Measurements from ENCODE around the gene RSBN1. TPM values are rescaled to one million over a fixed set of nuclear protein-coding genes. Genes with fewer than 3 reads are reported as not detected.

Gene RSBN1
- total and polyA plus RNA-seq, 2 experiments from 2014 or later: 7.5 to 8.7 TPM

DNA sequence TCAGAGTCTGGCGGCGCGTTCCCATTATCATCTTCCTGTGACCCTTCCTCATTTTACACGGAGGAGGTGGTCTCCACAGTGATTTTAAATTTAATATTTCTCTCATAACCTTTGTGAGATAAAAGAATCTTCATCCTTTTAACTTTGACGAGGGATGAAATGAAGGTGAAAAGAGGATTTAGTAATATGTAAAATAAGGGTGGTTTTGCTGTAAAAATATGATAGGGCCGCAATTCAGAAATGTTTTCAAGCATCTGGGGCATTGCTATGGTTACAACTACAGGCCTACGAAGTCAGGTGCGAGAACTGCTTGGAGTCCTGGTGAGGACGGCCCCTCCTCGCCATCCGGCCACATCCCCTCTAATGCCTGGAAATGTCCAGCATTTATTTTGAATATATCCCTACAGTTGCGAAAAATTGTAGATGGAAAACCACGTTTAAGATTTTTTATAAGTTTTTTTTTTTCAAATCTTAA is 422 bp upstream of the RSBN1 start:
- in situ Hi-C loops (cut with MboI): no loop called here
- peaks cover 27% of the 10 kb centered on the region for H3K4me1 ChIP-seq (ENCODE audit: insufficient read depth)
- peak overlapping the region; percentile 97 for H2AFZ ChIP-seq
- TF ChIP-seq EZH2phosphoT487 (IDR thresholded peaks at IDR 0.05; ENCODE audit: insufficient read depth, low read depth) (no peak), EZH2 (IDR thresholded peaks at IDR 0.05; ENCODE audit: insufficient read depth, poor library complexity, severe bottlenecking) (no peak)
- H3K79me2 ChIP-seq (ENCODE audit: insufficient read depth): peaks cover 42% of the 10 kb centered on the region
- 26 to 34% methylated on average over 13 of the region's 13 CpGs for WGBS, 2 experiments (ENCODE audit: low coverage in 1 of 2, low lambda C conversion rate in 2 of 2, missing lambda C conversion rate in 2 of 2)
- no peaks in the 10 kb centered on the region; the same call in 1 of the 2 replicates for H4K20me1 ChIP-seq (ENCODE audit: insufficient read depth)
- H3K4me2 ChIP-seq (ENCODE audit: unreplicated experiment): peak overlapping the region; percentile 93
- H3K27me3 ChIP-seq (replicated peaks; ENCODE audit: insufficient read depth): no peaks in the 10 kb centered on the region
- peak overlapping the region; percentile 99 for H3K4me3 ChIP-seq
- H3K9me3 ChIP-seq (ENCODE audit: low read depth): no peaks in the 10 kb centered on the region
- DNase-seq: peak; percentile 25
- no peaks in the 10 kb centered on the region for H3K36me3 ChIP-seq (ENCODE audit: low read depth)
- peak overlapping the region; percentile 86 for H3K9ac ChIP-seq
- H3F3A ChIP-seq (ENCODE audit: insufficient read depth): peaks cover 32% of the 10 kb centered on the region
- H3K9me2 ChIP-seq (ENCODE audit: insufficient read depth): no peaks in the 10 kb centered on the region
- H3K27ac ChIP-seq: peak overlapping the region; percentile 87

DNA sequence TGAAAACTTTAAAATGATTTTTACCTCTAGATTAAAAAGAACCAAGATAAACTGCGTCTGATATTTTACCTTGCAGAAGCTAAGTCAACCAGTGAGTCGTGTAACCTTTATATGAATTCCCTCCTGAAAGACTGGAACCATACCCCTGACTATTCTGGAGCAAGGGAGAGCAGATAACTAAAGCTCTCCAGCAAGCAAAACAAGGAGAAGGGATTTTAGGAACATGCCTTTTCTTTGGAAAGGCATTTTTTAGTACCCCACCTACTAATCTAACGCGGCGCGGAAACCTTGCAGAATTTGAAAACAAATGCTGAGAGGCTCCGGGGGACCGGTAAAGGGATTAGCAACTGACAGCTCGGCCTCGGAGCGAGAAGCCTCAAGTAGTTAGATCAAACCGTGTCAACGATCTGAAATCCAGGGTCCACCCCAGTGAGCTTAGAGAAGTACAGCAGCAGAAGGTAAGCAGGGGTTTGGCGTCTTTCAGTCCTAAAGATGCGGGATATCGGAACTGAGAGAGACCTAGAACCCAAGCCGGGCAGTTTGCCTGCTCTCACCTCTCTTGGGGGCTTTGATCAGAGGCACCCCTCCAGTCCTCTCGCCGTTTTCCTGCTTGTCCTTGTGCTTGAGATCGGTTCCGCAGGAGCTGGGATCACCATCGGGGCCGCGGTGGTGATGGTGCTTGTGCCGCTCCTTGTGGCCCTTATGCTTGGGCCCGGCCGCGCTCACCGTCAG is 954 bp downstream of the RSBN1 start:
- H3K9me2 ChIP-seq (ENCODE audit: insufficient read depth): no peaks in the 10 kb centered on the region
- TF ChIP-seq EZH2phosphoT487 (IDR thresholded peaks at IDR 0.05; ENCODE audit: insufficient read depth, low read depth) (no peak), EZH2 (IDR thresholded peaks at IDR 0.05; ENCODE audit: insufficient read depth, poor library complexity, severe bottlenecking) (no peak)
- H3F3A ChIP-seq (ENCODE audit: insufficient read depth): peaks cover 32% of the 10 kb centered on the region
- peak; percentile 60 for DNase-seq
- peak overlapping the region; percentile 87 for H2AFZ ChIP-seq
- peak overlapping the region; percentile 94 for H3K9ac ChIP-seq
- no peaks in the 10 kb centered on the region for H3K9me3 ChIP-seq (ENCODE audit: low read depth)
- H3K27ac ChIP-seq: peak overlapping the region; percentile 78
- in situ Hi-C loops (cut with MboI): no loop called here
- H4K20me1 ChIP-seq (ENCODE audit: insufficient read depth): no peaks in the 10 kb centered on the region; the same call in 1 of the 2 replicates
- peaks cover 56% of the 10 kb centered on the region for H3K79me2 ChIP-seq (ENCODE audit: insufficient read depth)
- 1 to 2% methylated on average over 29 of the region's 29 CpGs for WGBS, 2 experiments (ENCODE audit: low coverage in 1 of 2, low lambda C conversion rate in 2 of 2, missing lambda C conversion rate in 2 of 2)
- H3K4me1 ChIP-seq (ENCODE audit: insufficient read depth): peaks cover 27% of the 10 kb centered on the region
- H3K4me3 ChIP-seq: peak overlapping the region; percentile 99
- no peaks in the 10 kb centered on the region for H3K36me3 ChIP-seq (ENCODE audit: low read depth)
- no peaks in the 10 kb centered on the region for H3K27me3 ChIP-seq (replicated peaks; ENCODE audit: insufficient read depth)
- H3K4me2 ChIP-seq (ENCODE audit: unreplicated experiment): peak overlapping the region; percentile 99

DNA sequence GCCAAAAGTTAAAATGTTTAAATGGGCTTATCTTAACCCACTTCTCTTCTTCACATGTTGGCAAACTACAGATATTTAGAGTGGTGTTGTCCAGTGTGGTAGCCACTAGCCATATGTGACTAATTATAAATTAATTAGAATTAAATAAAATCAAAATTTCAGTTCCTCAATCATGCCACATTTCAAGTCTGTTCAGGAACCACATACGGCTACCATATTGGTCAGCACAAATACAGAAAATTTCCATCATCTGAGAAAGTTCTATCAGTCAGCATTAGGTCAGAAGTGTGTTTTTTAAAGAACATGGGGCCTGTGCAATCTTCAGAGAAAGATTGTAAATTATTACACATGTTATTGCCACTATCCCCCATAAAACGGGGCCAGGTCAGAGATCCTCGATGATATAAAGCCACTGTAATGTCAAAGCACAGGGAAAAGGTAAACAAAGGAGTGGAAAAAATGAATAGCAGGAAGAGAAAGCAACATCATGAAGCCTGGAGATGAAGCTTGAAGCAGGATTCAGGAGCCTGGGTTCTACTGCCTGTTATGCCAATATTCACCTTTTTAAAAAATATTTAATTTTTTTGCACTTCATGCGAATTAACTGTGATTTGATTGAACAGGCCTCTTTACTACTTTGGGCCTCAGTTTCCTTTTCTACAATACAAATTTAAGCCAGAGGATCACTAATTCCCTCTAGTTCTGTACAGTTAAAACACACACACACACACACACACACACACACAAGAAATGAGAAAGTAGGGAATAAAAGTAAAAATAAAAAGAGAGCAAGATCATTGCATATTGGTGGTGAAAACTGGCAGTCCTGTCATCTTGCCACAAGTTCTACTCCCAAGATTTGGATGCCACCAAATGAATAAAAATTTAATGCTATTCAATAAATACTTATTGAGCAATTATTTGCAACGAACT is 2.3 kb downstream of the RSBN1 start:
- Histone ChIP-seq H3K4me1 (ENCODE audit: insufficient read depth) (peaks cover 29% of the 10 kb centered on the region), H3K9me3 (ENCODE audit: low read depth) (no peaks in the 10 kb centered on the region), H3F3A (ENCODE audit: insufficient read depth) (peaks cover 38% of the 10 kb centered on the region), H3K27me3 (replicated peaks; ENCODE audit: insufficient read depth) (no peaks in the 10 kb centered on the region), H3K36me3 (ENCODE audit: low read depth) (peaks cover 3% of the 10 kb centered on the region; the same call in 1 of the 2 replicates), H3K79me2 (ENCODE audit: insufficient read depth) (peaks cover 70% of the 10 kb centered on the region), H4K20me1 (ENCODE audit: insufficient read depth) (no peaks in the 10 kb centered on the region; the same call in 1 of the 2 replicates), H3K27ac (peak overlapping the region; percentile 78), H2AFZ (no peak overlapping the region), H3K9me2 (ENCODE audit: insufficient read depth) (no peaks in the 10 kb centered on the region), H3K4me3 (peak overlapping the region; percentile 99), H3K9ac (peak overlapping the region; percentile 94), H3K4me2 (ENCODE audit: unreplicated experiment) (peak overlapping the region; percentile 99)
- peak; percentile 55 for DNase-seq
- in situ Hi-C loops (cut with MboI): no loop called here
- 31 to 35% methylated on average over 5 of the region's 5 CpGs for WGBS, 2 experiments (ENCODE audit: low coverage in 1 of 2, low lambda C conversion rate in 2 of 2, missing lambda C conversion rate in 2 of 2)
- TF ChIP-seq EZH2phosphoT487 (IDR thresholded peaks at IDR 0.05; ENCODE audit: insufficient read depth, low read depth) (no peak), EZH2 (IDR thresholded peaks at IDR 0.05; ENCODE audit: insufficient read depth, poor library complexity, severe bottlenecking) (no peak)
